Measurements from ENCODE around the gene TMEM19.
"Not testable (repeated sequence)": the region's sequence is repeated elsewhere in the genome, so short reads cannot be mapped to it uniquely, and the experiment has no call there.

Gene TMEM19

GRCh38 chr12:71666259-71666658 lies 19.6 kb upstream of the TMEM19 start:
- DNase-seq = no peak

GRCh38 chr12:71671311-71671710 lies 14.6 kb upstream of the TMEM19 start:
- no peak for DNase-seq

- DNase-seq = no peak
Observed at GRCh38 chr12:71671816-71672215, 14.1 kb upstream of the TMEM19 start.

DNA sequence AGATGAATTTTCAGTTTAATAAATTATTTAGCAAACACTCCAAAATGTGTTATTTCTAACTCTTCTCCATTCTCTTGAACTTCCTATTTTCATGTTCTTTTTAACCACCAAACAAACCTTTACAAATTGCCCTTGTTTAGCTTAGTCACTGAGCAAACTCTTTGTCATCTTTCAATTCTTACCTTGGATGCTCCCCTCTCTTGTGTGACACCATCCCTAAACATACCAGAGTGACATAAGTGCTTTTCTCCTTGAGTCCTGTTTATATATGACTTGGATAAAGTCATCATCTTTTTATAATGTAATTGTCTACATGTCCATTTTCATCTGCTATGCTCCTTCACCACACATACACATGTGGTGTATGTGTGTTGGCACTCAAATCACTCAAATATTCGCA lies 3.4 kb upstream of the TMEM19 start:
- no peak for DNase-seq

GRCh38 chr12:71683633-71684032 lies 2.2 kb upstream of the TMEM19 start:
- DNase-seq = no peak

DNA sequence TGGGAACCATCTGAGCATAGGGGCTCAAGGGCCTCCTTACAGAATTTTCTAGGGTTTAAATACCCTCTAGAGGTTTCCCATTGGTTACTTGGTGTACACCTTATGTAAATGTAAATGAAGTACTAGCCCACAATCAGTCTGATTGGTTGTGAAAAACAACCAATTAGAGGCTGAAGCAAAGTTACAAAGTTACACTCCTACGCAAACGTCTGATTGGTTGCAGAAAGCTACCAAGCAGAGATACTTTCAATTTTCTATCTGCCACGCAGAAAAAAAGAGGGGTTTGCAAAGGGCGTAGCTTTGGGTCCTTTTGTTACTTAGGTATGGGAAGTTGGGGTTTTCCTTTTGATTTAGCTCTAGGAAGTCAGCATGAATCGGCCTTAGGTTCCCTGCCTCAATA lies 1.8 kb upstream of the TMEM19 start:
- no peak for DNase-seq

DNA sequence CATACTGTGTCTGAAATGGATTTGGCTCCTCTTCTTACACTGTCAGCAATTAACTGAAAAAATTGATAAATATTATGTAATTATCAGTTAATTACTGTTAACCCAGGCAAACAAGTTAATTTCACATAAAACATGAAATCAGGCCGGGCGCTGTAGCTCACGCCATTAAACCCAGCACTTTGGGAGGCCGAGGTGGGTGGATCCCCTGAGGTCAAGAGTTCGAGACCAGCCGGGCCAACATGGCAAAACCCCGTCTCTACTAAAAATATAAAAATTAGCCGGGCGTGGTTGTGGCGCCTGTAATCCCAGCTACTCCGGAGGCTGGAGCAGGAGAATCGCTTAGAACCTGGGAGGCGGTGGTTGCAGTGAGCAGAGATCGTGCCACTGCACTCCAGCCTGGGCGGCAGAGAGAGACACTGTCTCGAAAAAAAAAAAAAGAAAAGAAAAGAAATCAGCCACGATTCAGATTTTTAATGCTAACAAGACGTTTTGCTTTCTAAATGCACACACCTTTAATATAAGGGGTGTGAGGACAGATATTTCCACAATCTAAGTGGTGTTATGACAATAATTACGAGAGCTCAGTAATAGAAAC lies 473 bp upstream of the TMEM19 start:
- DNase-seq = no peak

DNA sequence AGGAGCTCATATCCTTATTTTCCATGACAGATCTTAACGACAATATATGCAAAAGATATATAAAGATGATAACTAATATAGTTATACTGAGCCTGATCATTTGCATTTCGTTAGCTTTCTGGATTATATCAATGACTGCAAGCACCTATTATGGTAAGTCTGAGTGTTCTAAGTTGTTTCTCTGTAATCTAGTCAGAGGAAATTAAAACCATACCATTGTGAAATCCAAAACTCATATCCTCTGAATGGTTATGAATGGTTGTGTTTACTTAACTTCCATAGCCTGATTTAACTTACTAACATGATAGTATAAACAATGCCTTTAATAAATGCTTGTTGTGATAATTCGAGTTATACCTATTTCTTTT lies 760 bp downstream of the TMEM19 start:
- DNase-seq = no peak

DNA sequence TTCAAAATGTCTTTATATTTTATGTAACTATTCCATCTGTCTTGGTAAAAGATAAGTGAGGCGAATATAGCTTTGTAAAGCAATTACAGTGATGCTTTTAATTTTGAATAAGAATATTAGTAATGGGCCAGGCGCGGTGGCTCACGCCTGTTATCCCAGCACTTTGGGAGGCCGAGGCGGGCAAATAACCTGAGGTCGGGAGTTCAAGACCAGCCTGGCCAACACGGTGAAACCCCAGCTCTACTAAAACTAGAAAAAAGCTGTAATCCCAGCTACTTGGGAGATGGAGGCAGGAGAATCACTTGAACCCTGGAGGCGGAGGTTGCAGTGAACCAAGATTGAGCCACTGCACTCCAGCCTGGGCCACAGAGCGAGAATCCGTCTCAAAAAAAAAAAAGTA lies 1.3 kb downstream of the TMEM19 start:
- not testable (repeated sequence) for DNase-seq

DNA sequence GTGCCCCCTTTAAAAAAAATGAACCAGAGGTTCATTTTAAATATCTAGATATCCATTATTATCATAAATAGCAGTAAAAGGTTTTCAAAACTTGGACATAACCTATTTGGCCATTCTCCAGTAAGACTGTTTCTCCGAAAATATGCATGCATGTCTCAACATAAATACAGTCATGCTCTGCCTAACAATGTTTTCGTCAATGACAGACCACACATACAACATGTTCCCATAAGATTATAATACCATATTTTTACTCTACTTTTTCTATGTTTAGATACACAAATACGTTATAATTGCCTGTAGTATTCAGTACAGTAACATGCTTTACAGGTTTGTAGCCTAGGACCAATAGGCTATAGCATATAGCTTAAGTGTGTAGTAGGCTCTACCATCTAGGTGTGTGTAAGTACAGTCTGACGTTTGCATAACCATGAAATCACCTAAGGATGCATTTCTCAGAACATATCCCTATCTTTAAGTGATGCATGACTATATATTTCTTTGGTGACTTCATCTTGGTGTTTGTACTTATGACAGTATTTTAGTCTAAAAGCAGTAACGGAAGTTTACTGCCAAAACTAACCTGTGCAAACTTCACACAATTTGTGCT lies 3.2 kb downstream of the TMEM19 start:
- DNase-seq = no peak

GRCh38 chr12:71691504-71692129 lies 5.7 kb downstream of the TMEM19 start:
- DNase-seq = no peak

GRCh38 chr12:71693126-71693525 lies 7.2 kb downstream of the TMEM19 start:
- no peak for DNase-seq

DNA sequence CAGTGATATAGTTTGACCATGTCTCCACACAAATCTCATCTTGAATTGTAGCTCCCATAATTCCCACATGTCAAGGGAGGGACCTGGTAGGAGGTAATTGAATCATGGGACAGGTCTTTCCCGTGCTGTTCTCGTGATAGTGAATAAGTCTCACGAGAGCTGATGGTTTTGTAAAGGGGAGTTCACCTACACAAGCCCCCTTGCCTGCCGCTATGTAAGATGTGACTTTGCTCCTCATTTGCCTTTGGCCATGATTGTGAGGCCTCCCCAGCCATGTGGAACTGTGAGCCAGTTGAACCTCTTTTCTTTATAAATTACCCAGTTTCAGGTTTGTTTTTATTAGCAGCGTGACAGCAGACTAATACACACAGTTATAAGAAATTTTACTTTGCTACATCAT lies 7.8 kb downstream of the TMEM19 start:
- DNase-seq = not testable (repeated sequence)

- no peak for DNase-seq
Observed at GRCh38 chr12:71694099-71694820, 8.4 kb downstream of the TMEM19 start.

DNA sequence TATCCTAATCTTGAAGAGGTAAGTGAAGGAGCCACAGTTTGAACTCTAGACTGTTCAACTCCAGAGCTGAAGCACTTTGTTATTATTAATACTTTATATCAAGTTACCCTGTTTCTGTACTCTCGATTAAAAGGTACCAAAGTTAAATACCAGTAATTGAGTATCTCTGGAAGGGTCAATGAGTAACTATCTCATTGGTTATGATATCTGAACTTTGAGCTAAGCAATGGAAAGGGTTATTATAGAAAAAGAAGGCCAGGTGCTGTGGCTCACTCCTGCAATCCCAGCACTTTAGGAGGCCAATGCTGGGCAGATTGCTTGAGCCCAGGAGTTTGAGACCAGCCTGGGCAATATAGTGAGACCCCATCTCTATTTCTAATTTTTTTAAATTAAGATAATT lies 9.9 kb downstream of the TMEM19 start:
- no peak for DNase-seq

- DNase-seq = not testable (repeated sequence)
Observed at GRCh38 chr12:71702181-71702580, 16.3 kb downstream of the TMEM19 start.

DNA sequence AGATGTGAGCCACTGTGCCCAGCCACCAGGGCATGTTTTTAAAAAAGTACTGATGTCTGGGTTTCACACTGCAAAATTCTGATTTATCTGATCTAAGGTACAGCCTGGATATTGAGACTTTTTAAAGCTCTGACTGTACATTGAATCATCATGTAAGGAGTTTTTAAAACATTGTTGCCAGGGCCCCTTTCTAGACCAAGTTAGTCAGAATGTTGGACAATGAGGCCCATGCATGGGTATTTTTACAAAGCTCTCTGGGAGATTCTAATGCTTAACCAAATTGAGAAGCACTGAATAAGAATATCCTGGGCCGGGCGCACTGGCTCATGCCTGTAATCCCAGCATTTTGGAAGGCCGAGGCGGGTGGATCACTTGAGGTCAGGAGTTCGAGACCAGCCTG lies 16.7 kb downstream of the TMEM19 start:
- DNase-seq = no peak

DNA sequence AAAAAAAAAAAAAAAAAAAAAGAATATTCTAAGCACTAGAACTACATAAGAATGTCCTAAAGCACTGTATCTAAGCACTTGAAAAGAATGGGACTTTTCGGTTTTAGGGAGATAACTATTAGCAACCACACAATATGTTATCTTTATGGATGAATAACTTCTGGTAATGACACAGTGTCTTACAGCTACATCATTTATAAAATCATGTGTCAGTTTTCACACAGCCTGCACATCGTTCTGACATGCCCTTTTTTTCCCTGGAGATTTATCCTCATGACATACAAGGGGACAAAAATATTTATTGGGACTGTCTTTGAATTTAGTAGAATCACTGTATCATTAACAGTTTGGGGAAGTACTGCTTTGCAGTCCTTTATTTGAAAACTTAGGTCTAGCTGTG lies 17.3 kb downstream of the TMEM19 start:
- no peak for DNase-seq

- no peak for DNase-seq
Observed at GRCh38 chr12:71704920-71705319, 19.0 kb downstream of the TMEM19 start.

GRCh38 chr12:71708658-71709057 lies 22.8 kb downstream of the TMEM19 start:
- DNase-seq = no peak

- no peak for DNase-seq
Observed at GRCh38 chr12:71710276-71711125, 24.6 kb downstream of the TMEM19 start.

- DNase-seq = no peak
Observed at GRCh38 chr12:71718611-71719010, 32.7 kb downstream of the TMEM19 start.
